ENCODE results near the gene KLHDC7B. TPM values are rescaled to one million over a fixed set of nuclear protein-coding genes. Genes with fewer than 3 reads are reported as not detected.

Gene KLHDC7B
- polyA plus RNA-seq, 1 experiment, result 0.04 TPM

DNA sequence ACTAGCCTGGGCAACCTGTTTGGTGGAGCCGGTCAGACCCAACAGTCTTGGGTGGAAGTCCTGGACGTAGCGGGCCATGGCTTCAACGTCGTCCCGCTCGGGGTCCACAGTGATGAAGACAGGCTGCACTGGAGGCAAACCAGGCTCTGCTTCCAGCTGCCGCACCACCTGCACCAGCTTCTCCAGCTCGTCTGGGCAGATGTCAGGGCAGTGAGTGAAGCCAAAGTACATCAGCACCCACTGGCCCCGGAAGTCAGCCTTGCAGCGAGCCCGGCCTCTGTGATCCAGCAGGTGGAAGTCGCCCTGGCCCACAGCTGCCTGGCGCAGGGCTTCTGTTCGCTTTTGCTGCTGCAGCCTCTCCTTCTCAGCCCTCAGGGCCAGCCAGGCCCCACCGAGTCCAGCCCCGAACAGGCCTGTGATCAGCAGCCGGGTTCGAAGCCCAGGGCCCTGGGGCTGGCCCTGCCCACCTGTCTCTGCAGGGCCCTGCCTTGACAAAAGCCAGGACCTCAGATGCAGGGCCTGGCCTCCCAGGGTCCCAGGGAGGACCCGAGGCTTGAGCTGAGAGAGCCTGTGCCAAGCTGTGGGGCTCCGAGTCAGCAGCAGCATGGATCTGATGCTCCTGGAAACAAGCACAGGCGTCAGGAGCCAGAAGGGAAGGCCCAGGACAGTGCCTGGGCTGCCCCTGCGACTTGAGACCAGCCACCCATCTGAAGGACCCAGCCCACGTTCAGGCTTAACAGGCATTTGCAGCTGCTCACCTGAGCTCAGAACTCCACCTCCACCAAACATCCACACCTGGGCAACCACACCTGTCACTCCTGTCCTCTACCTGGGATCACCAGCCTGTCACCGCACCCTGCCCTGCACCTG lies 21.7 kb upstream of the KLHDC7B start:
- DNase-seq (ENCODE audit: low read depth, low spot score), result no peak
- H3K27me3 ChIP-seq (ENCODE audit: control insufficient read depth, insufficient read depth, low read length), result no peaks in the 10 kb centered on the region
- POLR2A ChIA-PET, result interaction anchor here (1.5 to 2.1 kb wide), 4 partner anchors 8 to 79 kb away, joined by 3 to 15 read pairs (median 7); no protein-coding TSS in a partner anchor
- no peaks in the 10 kb centered on the region; the same call in 1 of the 2 replicates for H3K9me3 ChIP-seq (ENCODE audit: control insufficient read depth, insufficient read depth, low read length)
- no peak overlapping the region for H3K27ac ChIP-seq (ENCODE audit: low read depth, low read length)
- CTCF ChIA-PET, result interaction anchor here (2.3 to 2.6 kb wide), 4 partner anchors 15 to 97 kb away, joined by 12 to 32 read pairs (median 20); partner anchors contain the start of genes LMF2, NCAPH2 and SYCE3
- TF ChIP-seq, protein P1, sequence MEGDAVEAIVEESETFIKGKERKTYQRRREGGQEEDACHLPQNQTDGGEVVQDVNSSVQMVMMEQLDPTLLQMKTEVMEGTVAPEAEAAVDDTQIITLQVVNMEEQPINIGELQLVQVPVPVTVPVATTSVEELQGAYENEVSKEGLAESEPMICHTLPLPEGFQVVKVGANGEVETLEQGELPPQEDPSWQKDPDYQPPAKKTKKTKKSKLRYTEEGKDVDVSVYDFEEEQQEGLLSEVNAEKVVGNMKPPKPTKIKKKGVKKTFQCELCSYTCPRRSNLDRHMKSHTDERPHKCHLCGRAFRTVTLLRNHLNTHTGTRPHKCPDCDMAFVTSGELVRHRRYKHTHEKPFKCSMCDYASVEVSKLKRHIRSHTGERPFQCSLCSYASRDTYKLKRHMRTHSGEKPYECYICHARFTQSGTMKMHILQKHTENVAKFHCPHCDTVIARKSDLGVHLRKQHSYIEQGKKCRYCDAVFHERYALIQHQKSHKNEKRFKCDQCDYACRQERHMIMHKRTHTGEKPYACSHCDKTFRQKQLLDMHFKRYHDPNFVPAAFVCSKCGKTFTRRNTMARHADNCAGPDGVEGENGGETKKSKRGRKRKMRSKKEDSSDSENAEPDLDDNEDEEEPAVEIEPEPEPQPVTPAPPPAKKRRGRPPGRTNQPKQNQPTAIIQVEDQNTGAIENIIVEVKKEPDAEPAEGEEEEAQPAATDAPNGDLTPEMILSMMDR (IDR thresholded peaks at IDR 0.05; ENCODE audit: low read depth, low read length), result no peak
- peak overlapping the region; percentile 81 for H3K4me3 ChIP-seq (ENCODE audit: low read depth, low read length)

GRCh38 chr22:50524676-50525103 lies 21.0 kb upstream of the KLHDC7B start:
- POLR2A ChIA-PET, result interaction anchor here (1.4 to 2.1 kb wide), 7 partner anchors 9 to 80 kb away, joined by 3 to 29 read pairs (median 6); partner anchors contain the start of genes CPT1B, LMF2 and NCAPH2

GRCh38 chr22:50525104-50525857 lies 20.4 kb upstream of the KLHDC7B start, which contains the start of gene SCO2:
SCO2 (minus strand) TSS chr22:50525598; CDS start chr22:50524411, 1,187 bp downstream.
- peaks cover under 1% of the 10 kb centered on the region for H3K27me3 ChIP-seq (ENCODE audit: control insufficient read depth, insufficient read depth, low read length)
- TF ChIP-seq, protein P1 (IDR thresholded peaks at IDR 0.05; ENCODE audit: low read depth, low read length), result peak; percentile 51
- H3K9me3 ChIP-seq (ENCODE audit: control insufficient read depth, insufficient read depth, low read length), result peaks cover 7% of the 10 kb centered on the region; the same call in 1 of the 2 replicates
- DNase-seq (ENCODE audit: low read depth, low spot score), result peak; percentile 94
- peak within 1 kb of the TSS; percentile 81 for H3K4me3 ChIP-seq (ENCODE audit: low read depth, low read length)
- POLR2A ChIA-PET, result interaction anchor here (0.8 to 2.1 kb wide), 16 partner anchors 10 to 102 kb away, joined by 3 to 29 read pairs (median 5); partner anchors contain the start of genes ARSA, CPT1B, KLHDC7B and LMF2
- peak within 1 kb of the TSS; percentile 75 for H3K27ac ChIP-seq (ENCODE audit: low read depth, low read length)
- CTCF ChIA-PET, result interaction anchor here (0.5 to 2.6 kb wide), 26 partner anchors 10 to 169 kb away, joined by 3 to 32 read pairs (median 3); partner anchors contain the start of genes ARSA, CPT1B, KLHDC7B and LMF2

More at GRCh38 chr22:50524676-50525103, 21.0 kb upstream of the KLHDC7B start:
- TF ChIP-seq, protein P1 (IDR thresholded peaks at IDR 0.05; ENCODE audit: low read depth, low read length), result no peak
- peak overlapping the region; percentile 81 for H3K4me3 ChIP-seq (ENCODE audit: low read depth, low read length)
- peaks cover 6% of the 10 kb centered on the region; the same call in 1 of the 2 replicates for H3K9me3 ChIP-seq (ENCODE audit: control insufficient read depth, insufficient read depth, low read length)
- CTCF ChIA-PET, result interaction anchor here (0.9 to 2.6 kb wide), 7 partner anchors 10 to 117 kb away, joined by 3 to 32 read pairs (median 12); partner anchors contain the start of genes LMF2, NCAPH2 and SYCE3
- no peaks in the 10 kb centered on the region for H3K27me3 ChIP-seq (ENCODE audit: control insufficient read depth, insufficient read depth, low read length)
- peak overlapping the region; percentile 75 for H3K27ac ChIP-seq (ENCODE audit: low read depth, low read length)
- no peak for DNase-seq (ENCODE audit: low read depth, low spot score)

DNA sequence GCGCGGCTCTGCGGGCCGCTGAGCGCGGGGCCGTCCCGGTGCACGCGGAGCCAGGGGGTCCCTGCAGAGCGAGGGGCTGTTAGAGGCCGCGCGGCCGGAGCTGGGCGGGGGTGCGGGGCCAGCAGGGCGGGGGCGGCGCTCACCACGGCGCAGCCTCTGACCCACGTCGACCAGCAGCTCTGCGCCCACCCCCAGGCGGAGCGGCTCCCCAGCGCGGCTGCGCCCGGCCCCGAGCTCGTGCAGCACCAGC lies 19.9 kb upstream of the KLHDC7B start:
- Histone ChIP-seq H3K9me3 (ENCODE audit: control insufficient read depth, insufficient read depth, low read length) (peaks cover 11% of the 10 kb centered on the region; the same call in 1 of the 2 replicates), H3K27ac (ENCODE audit: low read depth, low read length) (no peak overlapping the region), H3K4me3 (ENCODE audit: low read depth, low read length) (peak overlapping the region; percentile 81), H3K27me3 (ENCODE audit: control insufficient read depth, insufficient read depth, low read length) (peaks cover 5% of the 10 kb centered on the region)
- CTCF ChIA-PET, result interaction anchor here (0.5 to 2.6 kb wide), 26 partner anchors 10 to 169 kb away, joined by 3 to 32 read pairs (median 3); partner anchors contain the start of genes ARSA, CPT1B, KLHDC7B and LMF2
- POLR2A ChIA-PET, result interaction anchor here (0.8 to 2.1 kb wide), 16 partner anchors 10 to 102 kb away, joined by 3 to 29 read pairs (median 5); partner anchors contain the start of genes ARSA, CPT1B, KLHDC7B and LMF2
- TF ChIP-seq, protein P1 (IDR thresholded peaks at IDR 0.05; ENCODE audit: low read depth, low read length), result no peak
- no peak for DNase-seq (ENCODE audit: low read depth, low spot score)

All from AG04450 (cell line).